GM13977 (cell line): ENCODE results near the gene PGP.
"Not testable (repeated sequence)": the region's sequence is repeated elsewhere in the genome, so short reads cannot be mapped to it uniquely, and the experiment has no call there.

ENCODE experiments used
- DNase-seq: peaks from one replicate; pipeline ENCODE4 v3.0.0; 2012; ENCODE audit warnings: low spot score
- in situ Hi-C: fragments of 300-500 bp; cut with MboI; formaldehyde crosslinking; loops from one replicate; pipeline ENCODE4 v1.12.0; 2022; ENCODE audit warnings: low sequenced_read_pairs, low pct_unique_long_range_greater_than_20kb, mixed read lengths, inconsistent platforms; ENCODE audit not compliant: unreplicated experiment
- TF ChIP-seq, protein P1 (sequence below): IDR thresholded peaks from 2 replicates; pipeline ENCODE4 v1.5.1; 2012; ENCODE audit warnings: mild to moderate bottlenecking, control low read depth; ENCODE audit not compliant: insufficient read depth; ENCODE audit errors: extremely low read depth, missing control alignments

Gene PGP, protein sequence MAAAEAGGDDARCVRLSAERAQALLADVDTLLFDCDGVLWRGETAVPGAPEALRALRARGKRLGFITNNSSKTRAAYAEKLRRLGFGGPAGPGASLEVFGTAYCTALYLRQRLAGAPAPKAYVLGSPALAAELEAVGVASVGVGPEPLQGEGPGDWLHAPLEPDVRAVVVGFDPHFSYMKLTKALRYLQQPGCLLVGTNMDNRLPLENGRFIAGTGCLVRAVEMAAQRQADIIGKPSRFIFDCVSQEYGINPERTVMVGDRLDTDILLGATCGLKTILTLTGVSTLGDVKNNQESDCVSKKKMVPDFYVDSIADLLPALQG

DNA sequence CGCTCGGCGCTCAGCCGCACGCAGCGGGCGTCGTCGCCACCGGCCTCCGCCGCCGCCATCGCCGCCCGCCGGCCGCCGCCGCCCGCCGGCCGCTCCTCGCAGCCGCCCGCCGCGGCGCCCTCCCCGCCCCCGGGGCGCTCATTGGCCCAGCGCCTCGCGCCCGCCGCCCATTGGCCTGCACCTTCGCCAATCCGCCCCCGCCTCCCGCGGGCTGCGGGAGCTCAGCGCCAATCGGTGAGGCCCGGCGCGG, at the start of gene PGP:
Gene PGP (minus strand): TSS at position 122 of the 250 bp plus-strand sequence. CDS start 63 bp downstream, at position 59.
- DNase-seq: no peak
- TF ChIP-seq, protein P1, sequence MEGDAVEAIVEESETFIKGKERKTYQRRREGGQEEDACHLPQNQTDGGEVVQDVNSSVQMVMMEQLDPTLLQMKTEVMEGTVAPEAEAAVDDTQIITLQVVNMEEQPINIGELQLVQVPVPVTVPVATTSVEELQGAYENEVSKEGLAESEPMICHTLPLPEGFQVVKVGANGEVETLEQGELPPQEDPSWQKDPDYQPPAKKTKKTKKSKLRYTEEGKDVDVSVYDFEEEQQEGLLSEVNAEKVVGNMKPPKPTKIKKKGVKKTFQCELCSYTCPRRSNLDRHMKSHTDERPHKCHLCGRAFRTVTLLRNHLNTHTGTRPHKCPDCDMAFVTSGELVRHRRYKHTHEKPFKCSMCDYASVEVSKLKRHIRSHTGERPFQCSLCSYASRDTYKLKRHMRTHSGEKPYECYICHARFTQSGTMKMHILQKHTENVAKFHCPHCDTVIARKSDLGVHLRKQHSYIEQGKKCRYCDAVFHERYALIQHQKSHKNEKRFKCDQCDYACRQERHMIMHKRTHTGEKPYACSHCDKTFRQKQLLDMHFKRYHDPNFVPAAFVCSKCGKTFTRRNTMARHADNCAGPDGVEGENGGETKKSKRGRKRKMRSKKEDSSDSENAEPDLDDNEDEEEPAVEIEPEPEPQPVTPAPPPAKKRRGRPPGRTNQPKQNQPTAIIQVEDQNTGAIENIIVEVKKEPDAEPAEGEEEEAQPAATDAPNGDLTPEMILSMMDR: no peak
- in situ Hi-C loops: no loop called here

DNA sequence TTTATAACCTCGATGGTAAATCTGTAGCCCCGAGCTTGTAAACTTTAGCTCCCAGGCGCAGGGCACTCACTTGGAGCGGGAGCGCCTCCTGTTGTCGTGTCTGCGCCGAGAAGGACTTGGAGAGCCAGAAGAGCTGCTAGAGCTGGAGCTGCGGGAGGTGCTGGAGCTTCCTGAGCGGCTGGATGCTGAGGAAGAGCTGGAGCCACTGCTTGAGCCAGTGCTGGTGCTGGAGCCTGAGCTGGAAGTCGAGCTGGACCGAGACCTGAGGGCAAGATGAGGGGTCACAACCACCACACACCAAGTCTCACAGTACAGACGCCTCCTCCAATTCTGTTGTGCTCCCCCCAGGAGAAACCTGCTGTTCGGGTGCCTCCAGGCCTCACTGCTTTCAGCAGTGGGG, 48.4 kb upstream of the PGP start:
- in situ Hi-C loops, DNase-seq: not testable (repeated sequence)

DNA sequence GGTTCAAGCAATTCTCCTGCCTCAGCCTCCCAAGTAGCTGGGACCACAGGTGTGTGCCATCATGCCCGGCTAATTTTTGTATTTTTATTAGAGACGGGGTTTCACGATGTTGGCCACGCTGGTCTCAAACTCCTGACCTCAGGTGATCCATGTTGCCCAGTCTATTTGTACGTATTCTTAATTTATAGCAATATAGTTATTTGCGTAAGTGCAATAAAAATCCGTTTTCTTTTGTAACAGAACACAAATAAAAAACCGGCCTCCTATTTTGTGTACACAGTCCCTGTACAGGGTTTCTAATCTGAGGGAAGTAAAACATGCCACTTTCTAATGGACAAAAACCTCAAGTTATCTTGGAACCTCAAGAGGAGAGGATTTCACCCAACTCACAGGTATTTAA, 45.6 kb upstream of the PGP start:
- TF ChIP-seq, protein P1: no peak
- no peak for DNase-seq
- in situ Hi-C loops: no loop called here

DNA sequence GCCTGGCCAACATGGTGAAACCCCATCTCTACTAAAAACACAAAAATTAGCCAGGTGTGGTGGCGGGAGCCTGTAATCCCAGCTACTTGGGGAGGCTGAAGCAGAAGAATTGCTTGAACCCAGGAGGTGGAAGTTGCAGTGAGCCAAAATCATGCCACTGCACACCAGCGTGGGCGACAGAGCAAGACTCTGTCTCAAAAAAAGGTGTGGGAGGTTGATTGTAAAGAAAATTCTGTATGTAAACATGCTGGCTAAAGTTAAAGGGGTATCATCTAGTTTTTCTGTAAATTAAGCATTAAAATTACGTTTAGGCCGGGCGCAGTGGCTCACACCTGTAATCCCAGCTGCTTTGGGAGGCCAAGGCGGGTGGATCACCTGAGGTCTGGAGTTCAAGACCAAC, 43.9 kb upstream of the PGP start:
- in situ Hi-C loops, DNase-seq: not testable (repeated sequence)

DNA sequence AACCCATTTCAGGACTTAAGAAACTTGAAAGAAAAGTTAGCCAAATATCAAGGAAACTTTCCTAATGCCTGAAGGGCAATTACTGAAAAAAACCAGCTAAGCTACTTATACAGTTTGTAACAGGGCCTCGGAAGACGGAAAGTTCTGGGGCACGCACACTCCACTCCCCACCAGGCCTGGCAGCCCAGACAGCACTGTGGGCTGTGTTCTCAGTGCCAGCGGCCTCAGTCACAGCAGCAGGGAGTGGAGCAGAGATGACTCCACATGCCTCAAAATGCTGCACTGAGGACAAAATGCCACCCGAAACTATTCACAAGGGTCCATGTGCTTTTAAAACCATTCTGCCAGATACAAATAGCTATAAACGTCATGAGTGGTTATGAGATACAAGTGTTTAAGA, 43.1 kb upstream of the PGP start:
- in situ Hi-C loops: no loop called here
- DNase-seq: no peak
- TF ChIP-seq, protein P1: no peak

DNA sequence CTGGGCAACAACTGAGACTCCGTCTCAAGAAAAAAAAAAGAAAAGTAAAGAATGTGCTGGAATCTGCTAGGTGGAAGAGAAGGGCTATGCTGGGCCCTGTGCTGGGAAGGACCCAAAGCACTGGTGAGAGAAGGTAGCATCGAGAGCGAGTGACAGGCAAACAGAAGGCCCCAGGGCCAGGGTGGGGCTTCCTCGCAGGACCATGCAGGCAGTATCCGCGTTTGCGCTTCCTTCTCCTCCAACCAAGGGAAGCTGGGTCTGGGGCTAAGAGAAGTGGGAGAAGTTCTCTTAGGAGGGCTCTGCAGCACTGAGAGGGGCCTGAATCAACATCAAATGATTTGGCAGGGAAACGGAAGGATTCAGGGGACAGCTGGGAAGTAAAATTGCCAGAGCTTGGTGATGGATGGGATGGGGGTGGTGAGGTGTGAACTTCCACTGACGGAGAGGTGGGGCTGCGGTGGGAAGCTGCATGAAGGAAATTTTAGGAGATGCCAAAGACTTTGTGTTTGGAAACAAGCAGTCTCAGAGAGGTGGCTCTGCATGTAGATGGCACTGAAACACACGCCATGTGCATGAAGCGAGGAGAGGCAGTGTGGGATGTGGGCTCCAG, 42.0 kb upstream of the PGP start:
- in situ Hi-C loops: no loop called here

DNA sequence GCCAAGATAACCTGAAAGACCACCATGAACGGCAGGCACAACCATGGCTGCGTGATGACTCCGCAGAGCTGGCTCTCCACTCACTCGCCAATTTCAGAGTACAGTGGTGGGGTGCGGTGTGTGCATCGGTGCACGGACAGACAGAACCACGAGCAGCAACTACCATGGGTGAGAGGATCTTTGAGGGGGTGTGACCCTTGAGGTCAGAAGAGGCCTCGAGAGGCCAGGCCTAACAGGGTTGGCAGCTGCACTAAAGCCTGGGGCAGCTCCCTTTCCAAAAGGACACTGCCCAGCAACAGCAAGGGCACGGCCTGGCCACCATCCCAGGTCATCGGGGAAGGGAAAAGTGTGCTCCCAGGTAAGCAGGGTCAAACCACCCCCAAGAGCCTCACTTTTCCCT, 38.7 kb upstream of the PGP start:
- no peak for DNase-seq
- in situ Hi-C loops: no loop called here
- TF ChIP-seq, protein P1: no peak

More for the DNA sequence above, 42.0 kb upstream of the PGP start:
- no peak for DNase-seq
- TF ChIP-seq, protein P1: no peak

DNA sequence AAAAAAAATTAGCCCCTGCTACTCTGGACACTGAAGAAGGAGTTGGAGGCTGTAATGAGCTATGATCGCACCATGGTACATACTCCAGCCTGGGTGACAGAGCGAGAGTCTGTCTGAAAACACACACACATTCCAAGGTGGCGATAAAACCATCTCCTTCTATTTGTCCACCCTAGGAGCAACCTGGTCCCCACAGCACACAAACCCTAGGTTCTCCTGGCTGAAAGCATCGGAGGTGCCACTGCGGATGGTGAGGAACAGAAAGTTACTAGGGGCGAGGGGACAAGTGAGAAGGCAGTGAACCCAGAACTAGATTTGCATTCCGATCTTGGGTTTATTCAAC, 38.1 kb upstream of the PGP start:
- no peak for DNase-seq
- in situ Hi-C loops: no loop called here
- TF ChIP-seq, protein P1: no peak
